Ectodermal cell (in vitro differentiated cells): ENCODE data around the gene PALLD.
"Not testable (repeated sequence)": the region's sequence is repeated elsewhere in the genome, so short reads cannot be mapped to it uniquely, and the experiment has no call there.

Source experiments
- H3K27ac ChIP-seq: 2 replicates; pipeline ENCODE4 v1.7.0; 2013; ENCODE audit warnings: mild to moderate bottlenecking, low read depth, low read length; ENCODE audit not compliant: insufficient read depth, poor library complexity, severe bottlenecking
- H3K27me3 ChIP-seq: 2 replicates; pipeline ENCODE4 v1.7.0; 2013; ENCODE audit warnings: mild to moderate bottlenecking, low read length; ENCODE audit not compliant: insufficient read depth, control insufficient read depth, poor library complexity, severe bottlenecking
- H3K36me3 ChIP-seq: one replicate; pipeline ENCODE4 v1.7.0; 2013; ENCODE audit warnings: low read length; ENCODE audit not compliant: control insufficient read depth, insufficient read depth
- H3K4me1 ChIP-seq: one replicate; pipeline ENCODE4 v1.7.0; 2013; ENCODE audit warnings: low read length; ENCODE audit not compliant: control insufficient read depth, insufficient read depth
- H3K4me3 ChIP-seq: 2 replicates; pipeline ENCODE4 v1.7.0; 2013; ENCODE audit warnings: low read depth, low read length, control low read depth; ENCODE audit not compliant: insufficient read depth
- H3K9me3 ChIP-seq: 2 replicates; pipeline ENCODE4 v1.7.0; 2013; ENCODE audit warnings: mild to moderate bottlenecking, low read length, moderate library complexity; ENCODE audit not compliant: control insufficient read depth
- WGBS, 2 experiments: methylation state at CpG; one replicate each; pipeline ENCODE4 v1.1.7; 2013; ENCODE audit warnings: missing lambda C conversion rate in 2 of 2; 5-methylcytosine and 5-hydroxymethylcytosine counted together

PALLD gene

DNA sequence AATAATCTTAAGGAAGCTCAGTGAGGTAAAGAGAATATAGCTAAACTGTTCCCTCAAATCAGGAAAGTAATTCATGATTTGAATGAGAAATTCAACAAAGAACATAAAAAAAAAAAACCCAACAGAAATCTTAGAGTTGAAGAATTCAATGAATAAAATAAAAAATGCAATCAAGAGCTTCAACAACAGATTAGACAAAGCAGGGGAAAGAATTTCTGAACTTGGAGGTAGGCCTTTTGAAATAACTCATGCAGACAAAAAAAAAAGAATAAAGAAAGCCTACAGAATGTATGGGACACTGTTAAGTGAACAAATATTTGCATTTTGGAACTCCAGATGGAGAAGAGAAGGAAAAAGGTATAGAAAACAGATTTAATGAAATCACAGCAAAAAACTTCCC, 435.3 kb downstream of the PALLD start:
- Histone ChIP-seq H3K36me3 (peaks cover 14% of the 10 kb centered on the region), H3K27me3 (no peaks in the 10 kb centered on the region), H3K4me3 (no peak overlapping the region), H3K4me1 (no peaks in the 10 kb centered on the region), H3K27ac (no peak overlapping the region), H3K9me3 (no peaks in the 10 kb centered on the region)

DNA sequence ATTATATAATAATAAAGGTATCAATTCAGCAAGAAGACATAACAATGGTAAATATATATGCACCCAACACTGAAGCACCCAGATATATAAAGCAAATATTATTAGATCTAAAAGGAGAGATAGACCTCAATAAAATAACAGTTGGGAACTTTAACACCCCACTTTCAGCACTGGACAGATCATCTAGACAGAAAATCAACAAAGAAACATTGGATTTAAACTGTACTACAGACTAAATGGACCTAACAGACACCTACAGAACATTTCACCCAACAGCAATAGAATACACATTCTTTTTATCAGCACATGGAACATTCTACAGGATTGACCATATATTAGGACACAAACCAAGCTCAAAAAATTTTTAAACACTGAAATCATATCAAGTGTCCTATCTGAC, 436.6 kb downstream of the PALLD start:
- no peak overlapping the region for H3K4me3 ChIP-seq
- no peaks in the 10 kb centered on the region for H3K4me1 ChIP-seq
- no peaks in the 10 kb centered on the region for H3K27me3 ChIP-seq
- H3K27ac ChIP-seq = no peak overlapping the region
- peaks cover 8% of the 10 kb centered on the region for H3K36me3 ChIP-seq
- no peaks in the 10 kb centered on the region for H3K9me3 ChIP-seq

- H3K27me3 ChIP-seq, H3K4me1 ChIP-seq, H3K9me3 ChIP-seq, H3K27ac ChIP-seq, H3K36me3 ChIP-seq, H3K4me3 ChIP-seq: not testable (repeated sequence)
- 100% methylated on average over 1 of the region's 3 CpGs for WGBS, 2 experiments
These were observed 440.6 kb downstream of the PALLD start for GRCh38 chr4:168937473-168937872.

- no peaks in the 10 kb centered on the region for H3K27me3 ChIP-seq
- WGBS, 2 experiments = 80 to 90% methylated on average over 3 of the region's 3 CpGs
- H3K27ac ChIP-seq = no peak overlapping the region
- H3K4me1 ChIP-seq = no peaks in the 10 kb centered on the region
- H3K9me3 ChIP-seq = no peaks in the 10 kb centered on the region
- H3K36me3 ChIP-seq = peaks cover 4% of the 10 kb centered on the region
- H3K4me3 ChIP-seq = no peak overlapping the region
These were observed 446.1 kb downstream of the PALLD start for GRCh38 chr4:168942985-168943384.

DNA sequence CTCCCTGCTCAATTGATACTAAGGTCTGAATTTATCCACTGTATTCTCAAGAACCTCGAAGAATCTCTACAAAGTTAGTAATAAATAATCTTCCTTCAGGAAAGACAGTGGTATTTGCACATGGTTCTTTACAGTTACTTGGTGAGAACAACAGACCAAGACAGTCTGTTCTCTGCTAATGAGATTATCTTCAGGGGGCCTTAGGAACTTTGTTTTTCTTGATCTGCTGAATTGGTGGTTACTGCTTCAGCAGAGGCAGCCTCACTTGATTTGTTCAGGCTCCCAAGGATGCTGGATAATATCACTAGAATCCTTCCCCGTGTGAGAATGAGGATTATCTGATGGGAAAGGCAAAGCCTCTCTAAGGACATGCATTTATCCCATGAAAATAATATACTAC, 448.4 kb downstream of the PALLD start:
- Histone ChIP-seq H3K4me3 (no peak overlapping the region), H3K27ac (no peak overlapping the region), H3K36me3 (peaks cover 4% of the 10 kb centered on the region), H3K27me3 (no peaks in the 10 kb centered on the region), H3K9me3 (no peaks in the 10 kb centered on the region), H3K4me1 (no peaks in the 10 kb centered on the region)
- 48 to 65% methylated on average over 2 of the region's 2 CpGs for WGBS, 2 experiments

DNA sequence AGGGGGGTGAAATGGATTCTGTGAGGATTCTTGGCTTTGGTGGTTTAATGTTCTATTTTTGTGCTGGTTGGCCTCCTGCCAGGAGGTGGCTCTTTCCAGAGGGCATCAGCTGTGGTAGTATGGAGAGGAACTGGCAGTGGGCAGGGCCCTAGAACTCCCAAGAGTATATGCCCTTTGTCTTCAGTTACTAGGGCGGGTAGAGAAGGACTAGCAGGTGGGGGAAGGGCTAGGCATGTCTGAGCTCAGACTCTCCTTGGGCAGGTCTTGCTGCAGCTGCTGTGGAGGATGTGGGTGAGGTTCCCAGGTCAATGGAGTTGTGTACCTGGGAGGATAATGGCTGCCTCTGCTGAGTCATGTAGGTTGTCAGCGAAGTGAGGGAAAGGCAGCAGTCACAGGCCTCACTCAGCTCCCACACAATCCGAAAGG, 456.0 kb downstream of the PALLD start:
- H3K27ac ChIP-seq, H3K27me3 ChIP-seq, H3K4me3 ChIP-seq, H3K4me1 ChIP-seq, H3K36me3 ChIP-seq, H3K9me3 ChIP-seq: not testable (repeated sequence)
- WGBS, 2 experiments = 91 to 95% methylated on average over 3 of the region's 3 CpGs

- Histone ChIP-seq H3K4me3 (no peak overlapping the region), H3K9me3 (no peaks in the 10 kb centered on the region), H3K27me3 (no peaks in the 10 kb centered on the region), H3K36me3 (no peaks in the 10 kb centered on the region), H3K4me1 (no peaks in the 10 kb centered on the region), H3K27ac (no peak overlapping the region)
- 92 to 96% methylated on average over 1 of the region's 2 CpGs for WGBS, 2 experiments
These were observed 458.8 kb downstream of the PALLD start for GRCh38 chr4:168955674-168956073.

DNA sequence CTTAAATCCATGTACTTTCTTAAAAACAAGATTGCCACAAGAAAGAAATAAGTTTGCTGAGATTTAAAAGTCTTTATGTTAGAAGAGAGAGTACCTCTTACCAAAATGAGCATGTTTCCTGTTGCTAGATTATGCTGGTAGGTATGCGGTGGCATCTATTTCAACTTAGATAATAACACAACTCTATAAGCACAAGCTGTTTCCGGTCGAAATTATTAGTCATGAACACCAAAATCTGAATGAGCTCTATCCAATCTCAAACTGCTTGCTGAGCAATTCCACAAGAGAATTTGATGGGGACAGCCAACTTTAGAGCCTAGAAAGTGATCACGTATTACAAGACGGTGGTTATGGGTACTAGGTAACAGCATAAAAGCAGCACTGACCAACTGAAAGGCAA, 463.9 kb downstream of the PALLD start:
- 92 to 95% methylated on average over 4 to 5 of the region's 5 CpGs for WGBS, 2 experiments
- no peaks in the 10 kb centered on the region for H3K27me3 ChIP-seq
- H3K4me1 ChIP-seq = no peaks in the 10 kb centered on the region
- H3K27ac ChIP-seq = no peak overlapping the region
- no peaks in the 10 kb centered on the region for H3K36me3 ChIP-seq
- no peak overlapping the region for H3K4me3 ChIP-seq
- H3K9me3 ChIP-seq = no peaks in the 10 kb centered on the region

DNA sequence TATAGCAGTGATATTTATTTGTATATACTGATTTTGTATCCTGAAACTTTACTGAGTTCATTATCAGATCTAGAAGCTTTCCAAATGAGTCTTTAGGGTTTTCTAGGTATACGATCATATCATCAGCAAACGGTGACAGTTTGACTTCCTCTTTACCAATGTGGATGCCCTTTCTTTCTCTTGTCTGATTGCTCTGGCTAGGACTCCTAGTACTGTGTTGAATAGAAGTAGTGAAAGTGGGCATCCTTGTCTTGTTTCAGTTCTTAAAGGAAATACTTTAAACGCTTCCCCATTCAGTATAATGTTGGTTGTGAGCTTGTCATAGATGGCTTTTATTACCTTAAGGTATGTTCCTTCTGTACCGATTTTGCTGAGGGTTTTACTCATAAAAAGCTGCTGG, 475.7 kb downstream of the PALLD start:
- no peaks in the 10 kb centered on the region for H3K27me3 ChIP-seq
- H3K9me3 ChIP-seq = no peaks in the 10 kb centered on the region
- no peak overlapping the region for H3K27ac ChIP-seq
- H3K4me1 ChIP-seq = no peaks in the 10 kb centered on the region
- H3K36me3 ChIP-seq = peaks cover 37% of the 10 kb centered on the region
- WGBS, 2 experiments = 92 to 93% methylated on average over 4 of the region's 4 CpGs
- H3K4me3 ChIP-seq = no peak overlapping the region
